Skeletal muscle tissue (tissue), 4 donors: Measurements from ENCODE around the gene MPI. TPM values are rescaled to one million over a fixed set of nuclear protein-coding genes. Genes with fewer than 3 reads are reported as not detected.

Experiments used
- H3K27ac ChIP-seq: one replicate; pipeline ENCODE4 v1.7.0; 2013; ENCODE audit warnings: mild to moderate bottlenecking, low read depth, low read length, inconsistent platforms
- H3K27me3 ChIP-seq, 3 donors: one replicate each; pipeline ENCODE4 v1.7.0; 2013; ENCODE audit warnings: low read length in 3 of 3; ENCODE audit not compliant: control insufficient read depth in 3 of 3, insufficient read depth in 3 of 3
- H3K36me3 ChIP-seq, 3 donors: one replicate each; pipeline ENCODE4 v1.7.0; 2013; ENCODE audit warnings: low read length in 3 of 3; ENCODE audit not compliant: control insufficient read depth in 3 of 3, insufficient read depth in 3 of 3
- H3K4me1 ChIP-seq, 3 donors: one replicate each; pipeline ENCODE4 v1.7.0; 2013; ENCODE audit warnings: low read length in 3 of 3, mild to moderate bottlenecking in 3 of 3; ENCODE audit not compliant: control insufficient read depth in 3 of 3, insufficient read depth in 3 of 3
- H3K4me3 ChIP-seq, 3 donors: one replicate each; pipeline ENCODE4 v1.7.0; 2013; ENCODE audit warnings: low read length in 3 of 3
- H3K9ac ChIP-seq, 3 donors: one replicate each; pipeline ENCODE4 v1.7.0; 2013; ENCODE audit warnings: low read length in 3 of 3, mild to moderate bottlenecking in 3 of 3, moderate library complexity in 2 of 3, low read depth in 1 of 3
- H3K9me3 ChIP-seq, 3 donors: one replicate each; pipeline ENCODE4 v1.7.0; 2013; ENCODE audit warnings: low read length in 3 of 3; ENCODE audit not compliant: control insufficient read depth in 3 of 3
- total RNA-seq: library from RNA; depleted of rRNA; stranded (reverse); fragments of >200 nt; gene quantifications from one replicate; pipeline ENCODE4 v1.2.3, GENCODE V29; 2014
- donor health status: Osteomylitis.

Gene MPI
- total RNA-seq, 1 donor from 2014 or later = 22.4 TPM

DNA sequence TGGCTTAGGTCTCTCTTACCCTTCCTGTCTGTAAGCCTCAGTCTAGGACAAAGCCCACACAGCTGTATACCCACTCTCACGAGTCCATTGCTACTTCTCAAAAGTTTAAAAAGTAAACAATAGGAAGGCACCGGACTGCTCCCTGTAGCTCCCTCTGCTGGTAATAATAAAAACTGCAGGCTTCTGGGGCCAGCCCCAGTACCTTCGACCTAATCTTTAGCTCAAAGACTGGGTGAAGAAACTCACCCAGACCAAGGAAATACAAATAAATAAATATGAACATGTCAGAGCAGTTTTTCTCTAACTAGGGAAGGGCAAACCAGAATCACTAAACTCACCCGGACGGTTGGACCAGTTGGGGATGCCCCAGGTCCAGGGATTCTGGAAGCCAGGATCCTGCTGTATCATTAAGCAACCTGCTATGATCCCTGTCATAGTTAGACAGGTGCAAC lies 11.8 kb downstream of the MPI start:
- H3K4me3 ChIP-seq = no peak overlapping the region
- peak overlapping the region in 1 of 3 donors; percentile 17 for H3K9ac ChIP-seq
- no peaks in the 10 kb centered on the region for H3K9me3 ChIP-seq
- no peak overlapping the region for H3K27ac ChIP-seq
- H3K36me3 ChIP-seq = peaks cover 60 to 68% (median 61%) of the 10 kb centered on the region in 3 donors
- no peaks in the 10 kb centered on the region for H3K27me3 ChIP-seq
- H3K4me1 ChIP-seq = peaks cover 19 to 25% (median 20%) of the 10 kb centered on the region in 3 donors

GRCh38 chr15:74902295-74903075 lies 12.6 kb downstream of the MPI start:
- peak overlapping the region in 1 of 3 donors; percentile 8 for H3K9ac ChIP-seq
- H3K4me1 ChIP-seq = peaks cover 24 to 32% (median 25%) of the 10 kb centered on the region in 3 donors
- H3K36me3 ChIP-seq = peaks cover 52 to 59% (median 53%) of the 10 kb centered on the region in 3 donors
- H3K9me3 ChIP-seq = no peaks in the 10 kb centered on the region
- no peaks in the 10 kb centered on the region for H3K27me3 ChIP-seq
- no peak overlapping the region for H3K4me3 ChIP-seq
- H3K27ac ChIP-seq = no peak overlapping the region

DNA sequence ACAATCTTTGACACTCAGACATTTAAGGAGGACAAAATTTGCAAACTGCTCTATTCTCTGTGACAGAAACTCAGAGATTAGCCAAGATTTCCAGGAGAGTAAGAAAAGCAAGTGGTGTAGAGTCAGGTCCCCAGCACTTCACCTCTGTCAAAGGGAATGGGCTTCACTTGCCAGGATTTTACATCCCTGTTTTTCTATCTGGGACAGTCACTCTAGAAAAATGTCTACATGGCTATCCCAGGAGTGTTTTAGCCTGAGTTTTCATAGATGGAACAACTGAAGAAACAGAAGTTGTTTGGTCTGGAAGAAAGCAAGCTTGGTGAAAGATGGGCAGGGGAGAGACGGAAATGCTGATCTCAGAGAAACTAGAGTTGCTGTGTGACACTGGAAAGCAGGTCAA lies 13.8 kb downstream of the MPI start:
- no peaks in the 10 kb centered on the region for H3K27me3 ChIP-seq
- H3K9ac ChIP-seq = no peak overlapping the region
- H3K4me1 ChIP-seq = peaks cover 26 to 34% (median 26%) of the 10 kb centered on the region in 3 donors
- H3K27ac ChIP-seq = no peak overlapping the region
- H3K9me3 ChIP-seq = no peaks in the 10 kb centered on the region
- H3K36me3 ChIP-seq = peaks cover 46 to 51% (median 48%) of the 10 kb centered on the region in 3 donors
- no peak overlapping the region for H3K4me3 ChIP-seq

- peak overlapping the region in 1 of 3 donors; percentile 40 for H3K9ac ChIP-seq
- no peaks in the 10 kb centered on the region for H3K27me3 ChIP-seq
- no peak overlapping the region for H3K4me3 ChIP-seq
- no peaks in the 10 kb centered on the region for H3K9me3 ChIP-seq
- H3K36me3 ChIP-seq = peaks cover 42 to 45% (median 43%) of the 10 kb centered on the region in 3 donors
- H3K27ac ChIP-seq = no peak overlapping the region
- H3K4me1 ChIP-seq = peaks cover 26 to 34% (median 26%) of the 10 kb centered on the region in 3 donors
Observed at GRCh38 chr15:74904190-74904805, 14.5 kb downstream of the MPI start.

GRCh38 chr15:74906067-74906449 lies 16.2 kb downstream of the MPI start:
- H3K9ac ChIP-seq = peak overlapping the region; percentile 91 to 99 (median 97)
- H3K4me3 ChIP-seq = peak overlapping the region; percentile 92 to 98 (median 94)
- peaks cover 30 to 33% (median 33%) of the 10 kb centered on the region in 3 donors for H3K36me3 ChIP-seq
- H3K4me1 ChIP-seq = peaks cover 25 to 34% (median 28%) of the 10 kb centered on the region in 3 donors
- no peaks in the 10 kb centered on the region for H3K27me3 ChIP-seq
- H3K27ac ChIP-seq = peak overlapping the region; percentile 94
- H3K9me3 ChIP-seq = no peaks in the 10 kb centered on the region

DNA sequence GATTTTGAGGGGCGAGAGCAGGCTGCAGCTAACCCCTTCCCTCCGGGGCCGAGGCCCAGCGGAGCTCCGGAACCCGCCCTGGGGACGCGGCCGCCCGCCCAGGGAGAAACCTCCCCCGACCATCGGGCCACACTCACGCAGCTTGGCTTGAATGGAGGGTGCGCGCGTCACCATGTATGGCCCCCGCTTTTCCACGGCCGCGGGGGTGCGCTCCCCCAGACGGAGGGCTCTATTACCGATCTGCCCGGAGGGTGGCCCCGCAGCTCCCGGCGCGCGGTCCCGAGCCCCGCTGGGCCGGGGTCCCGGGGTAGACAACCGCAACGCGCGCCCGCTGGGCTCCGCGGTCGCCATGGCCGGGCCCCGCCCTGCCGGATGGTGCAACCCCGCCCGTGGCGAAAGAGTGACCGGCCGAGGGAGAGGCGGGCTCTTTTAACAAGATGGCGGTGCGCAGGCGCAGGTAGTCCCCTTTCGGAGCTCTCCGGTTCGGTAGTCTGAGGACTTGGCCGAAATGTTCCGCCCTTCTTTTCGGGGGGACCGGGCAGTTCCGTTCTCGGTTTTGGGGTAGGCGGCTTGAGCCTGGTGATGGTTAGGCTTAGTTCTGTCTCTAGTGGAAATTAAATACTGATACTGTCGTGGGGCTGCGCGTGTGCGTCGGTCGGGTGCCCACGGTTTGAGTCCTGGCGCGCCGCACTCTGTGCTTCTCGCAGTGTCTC lies 16.8 kb downstream of the MPI start, which contains the start of gene FAM219B:
Gene FAM219B, minus strand, starts transcription at position 402 of the 713 bp plus-strand sequence. Its CDS starts 51 bp downstream, at position 351.
- Histone ChIP-seq H3K27ac (peak within 1 kb of the TSS; percentile 94), H3K4me1 (peaks cover 21 to 30% (median 24%) of the 10 kb centered on the region in 3 donors), H3K9me3 (no peaks in the 10 kb centered on the region), H3K4me3 (peak within 1 kb of the TSS; percentile 92 to 98 (median 94)), H3K9ac (peak within 1 kb of the TSS; percentile 92 to 99 (median 97)), H3K27me3 (no peaks in the 10 kb centered on the region), H3K36me3 (peaks cover 29 to 34% (median 30%) of the 10 kb centered on the region in 3 donors)

GRCh38 chr15:74907163-74907870 lies 17.5 kb downstream of the MPI start:
- Histone ChIP-seq H3K9me3 (no peaks in the 10 kb centered on the region), H3K4me1 (peaks cover 18 to 30% (median 24%) of the 10 kb centered on the region in 3 donors), H3K9ac (peak overlapping the region; percentile 92 to 99 (median 97)), H3K27ac (peak overlapping the region; percentile 94), H3K27me3 (no peaks in the 10 kb centered on the region), H3K4me3 (peak overlapping the region; percentile 92 to 98 (median 94)), H3K36me3 (peaks cover 24 to 31% (median 30%) of the 10 kb centered on the region in 3 donors)

DNA sequence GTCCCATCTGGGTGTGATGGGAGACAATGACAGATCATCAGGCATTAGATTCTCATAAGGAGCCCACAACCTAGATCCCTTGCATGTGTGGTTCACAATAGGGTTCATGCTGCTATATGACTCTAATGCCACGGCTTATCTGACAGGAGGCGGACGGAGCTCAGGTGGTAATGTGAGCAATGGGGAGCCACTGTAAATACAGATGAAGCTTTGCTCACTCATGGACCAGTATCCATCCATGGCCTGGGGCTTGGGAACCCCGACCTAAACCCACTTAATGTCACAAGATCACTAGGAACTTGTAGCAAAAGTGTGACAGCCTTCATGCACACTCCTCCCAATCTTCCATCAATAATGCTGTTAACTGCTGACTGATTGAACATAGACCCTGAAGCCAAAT lies 18.8 kb downstream of the MPI start:
- Histone ChIP-seq H3K36me3 (peaks cover 16 to 28% (median 24%) of the 10 kb centered on the region in 3 donors), H3K27me3 (no peaks in the 10 kb centered on the region), H3K9me3 (no peaks in the 10 kb centered on the region), H3K9ac (no peak overlapping the region), H3K4me3 (no peak overlapping the region), H3K4me1 (peaks cover 18 to 27% (median 24%) of the 10 kb centered on the region in 3 donors), H3K27ac (no peak overlapping the region)

GRCh38 chr15:74913041-74913440 lies 23.2 kb downstream of the MPI start:
- no peaks in the 10 kb centered on the region for H3K9me3 ChIP-seq
- no peaks in the 10 kb centered on the region for H3K27me3 ChIP-seq
- H3K9ac ChIP-seq = no peak overlapping the region
- peaks cover 21 to 36% (median 34%) of the 10 kb centered on the region in 3 donors for H3K36me3 ChIP-seq
- H3K27ac ChIP-seq = no peak overlapping the region
- peaks cover 0 to 2% (median 0%) of the 10 kb centered on the region in 3 donors for H3K4me1 ChIP-seq
- H3K4me3 ChIP-seq = no peak overlapping the region
